Lower leg skin (tissue), 4 donors: ENCODE results near the gene IL15RA. TPM values are rescaled to one million over a fixed set of nuclear protein-coding genes. Genes with fewer than 3 reads are reported as not detected.

Experiments used
- DNase-seq, 2 donors: peaks; one replicate each; pipeline ENCODE4 v3.0.0-alpha.2; 2019; ENCODE audit warnings: low spot score in 2 of 2
- H3K4me3 ChIP-seq: fragments of 200-600 bp; sonication (generic); 2 replicates; pipeline ENCODE4 v1.5.1; 2017; ENCODE audit warnings: mild to moderate bottlenecking, low read depth; ENCODE audit not compliant: poor library complexity, severe bottlenecking
- POLR2A ChIP-seq, 2 donors: fragments of 450-650 bp; IDR thresholded peaks; one replicate each; pipeline ENCODE4 v1.6.1; 2016 to 2017; ENCODE audit warnings: antibody characterized with exemption in 2 of 2, mild to moderate bottlenecking in 1 of 2, moderate library complexity in 1 of 2
- WGBS, 2 donors: methylation state at CpG; one replicate each; pipeline ENCODE4 v1.1.5; 2018; 5-methylcytosine and 5-hydroxymethylcytosine counted together
- intact Hi-C: fragments of 100-400 bp; cut with DNase I; formaldehyde crosslinking; loops from one replicate; pipeline ENCODE4 v1.15.0; 2023; ENCODE audit warnings: low total_unique reads
- total RNA-seq, 4 donors: library from RNA; depleted of rRNA; stranded (reverse); fragments of >200 nt; gene quantifications; one replicate each; pipeline ENCODE4 v1.1.0, GENCODE V29; 2016
- TF ChIP-seq, protein P1 (sequence below), 3 donors: fragments of 450-650 bp; IDR thresholded peaks; one replicate each; pipeline ENCODE4 v1.5.1; 2016; ENCODE audit warnings: antibody characterized with exemption in 3 of 3, mild to moderate bottlenecking in 3 of 3, moderate library complexity in 2 of 3

Gene IL15RA
- total RNA-seq, 4 donors from 2014 or later = 9.3 to 30.8 (median 24.8) TPM

GRCh38 chr10:5902511-5903274, 74.7 kb downstream of the IL15RA start:
- WGBS, 2 donors = 90 to 93% methylated on average over 18 of the region's 18 CpGs
- intact Hi-C loops = no loop called here
- no peak overlapping the region for H3K4me3 ChIP-seq
- TF ChIP-seq POLR2A (IDR thresholded peaks at IDR 0.05) = no peak
- TF ChIP-seq, protein P1, sequence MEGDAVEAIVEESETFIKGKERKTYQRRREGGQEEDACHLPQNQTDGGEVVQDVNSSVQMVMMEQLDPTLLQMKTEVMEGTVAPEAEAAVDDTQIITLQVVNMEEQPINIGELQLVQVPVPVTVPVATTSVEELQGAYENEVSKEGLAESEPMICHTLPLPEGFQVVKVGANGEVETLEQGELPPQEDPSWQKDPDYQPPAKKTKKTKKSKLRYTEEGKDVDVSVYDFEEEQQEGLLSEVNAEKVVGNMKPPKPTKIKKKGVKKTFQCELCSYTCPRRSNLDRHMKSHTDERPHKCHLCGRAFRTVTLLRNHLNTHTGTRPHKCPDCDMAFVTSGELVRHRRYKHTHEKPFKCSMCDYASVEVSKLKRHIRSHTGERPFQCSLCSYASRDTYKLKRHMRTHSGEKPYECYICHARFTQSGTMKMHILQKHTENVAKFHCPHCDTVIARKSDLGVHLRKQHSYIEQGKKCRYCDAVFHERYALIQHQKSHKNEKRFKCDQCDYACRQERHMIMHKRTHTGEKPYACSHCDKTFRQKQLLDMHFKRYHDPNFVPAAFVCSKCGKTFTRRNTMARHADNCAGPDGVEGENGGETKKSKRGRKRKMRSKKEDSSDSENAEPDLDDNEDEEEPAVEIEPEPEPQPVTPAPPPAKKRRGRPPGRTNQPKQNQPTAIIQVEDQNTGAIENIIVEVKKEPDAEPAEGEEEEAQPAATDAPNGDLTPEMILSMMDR (IDR thresholded peaks at IDR 0.05) = no peak
- DNase-seq = peak in 1 of 2 donors; percentile 50

Other genes with a start within 250 kb of the IL15RA start
- gene GDI2, start 164.1 kb downstream of the IL15RA start, total RNA-seq = 100 to 1,000 TPM; 219 to 281 (median 241) TPM
- 10 to 100 TPM in 3 of 4 donors, 1 to 10 TPM in 1; 9.0 to 23.3 (median 16.6) TPM for gene ANKRD16, start 87.7 kb downstream of the IL15RA start, total RNA-seq
- gene FBH1, start 87.3 kb downstream of the IL15RA start, total RNA-seq = 100 to 1,000 TPM in 1 of 4 donors, 10 to 100 TPM in 3; 76.0 to 100 (median 92.2) TPM
- 1 to 10 TPM in 1 of 4 donors, under 1 TPM in 1, not detected in 2; 0.10 to 1.3 TPM for gene IL2RA, start 84.8 kb upstream of the IL15RA start, total RNA-seq
- gene RBM17, start 111.5 kb upstream of the IL15RA start, total RNA-seq = 10 to 100 TPM; 38.8 to 63.6 (median 40.4) TPM
- gene PFKFB3, start 225.4 kb upstream of the IL15RA start, total RNA-seq = 10 to 100 TPM; 56.4 to 77.4 (median 69.2) TPM